Right lobe of liver (tissue), 6 donors: ENCODE results near the gene ZNF438. TPM values are rescaled to one million over a fixed set of nuclear protein-coding genes. Genes with fewer than 3 reads are reported as not detected.

Source experiments
- ATAC-seq, 4 donors: fragments of 200-7000 bp; cut with Tn5 transposase; one replicate each; pipeline ENCODE4 v1.9.1; 2020; ENCODE audit warnings: mild to moderate bottlenecking in 4 of 4, moderate library complexity in 4 of 4
- DNase-seq, 3 donors: peaks; one replicate each; pipeline ENCODE4 v3.0.0-alpha.2; 2020
- H3K27ac ChIP-seq, 3 donors: fragments of 200-600 bp; one replicate each; pipeline ENCODE4 v1.8.0; 2022
- H3K27me3 ChIP-seq, 2 donors: fragments of 200-600 bp; one replicate each; pipeline ENCODE4 v1.8.0; 2022
- H3K36me3 ChIP-seq, 4 donors: fragments of 200-600 bp; sonication (generic) in 1 of 4; one replicate each; pipeline versions ENCODE4 v1.5.1 to v1.8.0; 2017 to 2022; ENCODE audit warnings: control low read depth in 1 of 4
- H3K4me1 ChIP-seq, 4 donors: fragments of 200-600 bp; sonication (generic) in 1 of 4; one replicate each; pipeline versions ENCODE4 v1.5.1 to v1.8.0; 2017 to 2022; ENCODE audit warnings: control low read depth in 1 of 4
- H3K4me3 ChIP-seq, 3 donors: fragments of 200-600 bp; one replicate each; pipeline ENCODE4 v1.8.0; 2022
- H3K9me3 ChIP-seq, 4 donors: fragments of 200-600 bp; sonication (generic) in 1 of 4; one replicate each; pipeline versions ENCODE4 v1.5.1 to v1.8.0; 2017 to 2022; ENCODE audit warnings: control low read depth in 1 of 4
- POLR2A ChIP-seq: fragments of 450-650 bp; IDR thresholded peaks from one replicate; pipeline ENCODE4 v1.6.1; 2017; ENCODE audit warnings: antibody characterized with exemption, mild to moderate bottlenecking
- WGBS: methylation state at CpG from one replicate; pipeline ENCODE4 v1.1.6; 2018; ENCODE audit warnings: low coverage, low lambda C conversion rate; ENCODE audit not compliant: insufficient coverage; ENCODE audit errors: missing lambda C conversion rate; 5-methylcytosine and 5-hydroxymethylcytosine counted together
- intact Hi-C, 2 donors: fragments of 100-400 bp; cut with DNase I; formaldehyde crosslinking; loops; one replicate each; pipeline versions ENCODE4 v1.11.2 to v1.14.1; 2022
- total RNA-seq, 6 experiments: library from RNA; depleted of rRNA in 2 of 6; stranded (reverse); fragments of >200 nt in 2 of 6; fragmentation: NEBNext Ultra II Directional in 3 of 6; extraction: Animal tissue kit (Norgen Biotek cat#: 25700) in 3 of 6; gene quantifications; one replicate each; pipeline versions ENCODE4 v1.1.0 to v1.2.4, GENCODE V29; 2016 to 2023
- TF ChIP-seq, protein P1 (sequence below), 4 donors: fragments of 200-600 bp in 3 of 4; fragments of 450-650 bp in 1 of 4; IDR thresholded peaks; one replicate each; pipeline versions ENCODE4 v1.5.1 to v1.8.0; 2016 to 2022; ENCODE audit warnings: antibody characterized with exemption in 4 of 4, mild to moderate bottlenecking in 2 of 4
- donor health status: DM: no; HTN: yes; CAD: no.
- donor health status: DM: no; HTN: no; CAD: no.
- donor health status: DM: no; HTN: no; CAD: no.
- donor health status: DM: no; HTN: yes; CAD: no.
- donor health status: DM: no; HTN: yes; CAD: no.

ZNF438 gene
- total RNA-seq, 6 experiments from 2014 or later, result 2.5 to 5.2 (median 3.3) TPM

DNA sequence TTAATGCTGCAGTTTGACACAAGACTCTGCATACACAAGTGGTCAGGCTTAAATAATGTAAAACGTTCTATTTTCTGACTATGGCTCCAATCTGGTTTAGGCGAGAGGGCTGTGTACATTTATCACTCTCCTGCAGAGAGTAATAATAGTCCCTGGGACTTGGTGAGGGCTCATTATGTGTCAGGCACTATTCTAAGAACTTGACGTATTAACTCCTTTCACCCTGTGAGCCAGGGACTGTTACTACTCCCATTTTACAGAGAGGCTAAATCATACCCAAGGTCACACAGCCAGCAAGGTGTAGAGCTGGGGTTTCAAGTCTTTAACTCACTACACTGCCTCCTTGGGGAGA lies 214.9 kb downstream of the ZNF438 start:
- no peak for DNase-seq
- H3K27ac ChIP-seq, result no peak overlapping the region
- H3K36me3 ChIP-seq, result no peaks in the 10 kb centered on the region
- H3K27me3 ChIP-seq, result no peaks in the 10 kb centered on the region
- ATAC-seq, result no peak
- no peaks in the 10 kb centered on the region for H3K9me3 ChIP-seq
- intact Hi-C loops, result no loop called here
- 82% methylated on average over 3 of the region's 3 CpGs for WGBS
- H3K4me1 ChIP-seq, result no peaks in the 10 kb centered on the region
- TF ChIP-seq, protein P1, sequence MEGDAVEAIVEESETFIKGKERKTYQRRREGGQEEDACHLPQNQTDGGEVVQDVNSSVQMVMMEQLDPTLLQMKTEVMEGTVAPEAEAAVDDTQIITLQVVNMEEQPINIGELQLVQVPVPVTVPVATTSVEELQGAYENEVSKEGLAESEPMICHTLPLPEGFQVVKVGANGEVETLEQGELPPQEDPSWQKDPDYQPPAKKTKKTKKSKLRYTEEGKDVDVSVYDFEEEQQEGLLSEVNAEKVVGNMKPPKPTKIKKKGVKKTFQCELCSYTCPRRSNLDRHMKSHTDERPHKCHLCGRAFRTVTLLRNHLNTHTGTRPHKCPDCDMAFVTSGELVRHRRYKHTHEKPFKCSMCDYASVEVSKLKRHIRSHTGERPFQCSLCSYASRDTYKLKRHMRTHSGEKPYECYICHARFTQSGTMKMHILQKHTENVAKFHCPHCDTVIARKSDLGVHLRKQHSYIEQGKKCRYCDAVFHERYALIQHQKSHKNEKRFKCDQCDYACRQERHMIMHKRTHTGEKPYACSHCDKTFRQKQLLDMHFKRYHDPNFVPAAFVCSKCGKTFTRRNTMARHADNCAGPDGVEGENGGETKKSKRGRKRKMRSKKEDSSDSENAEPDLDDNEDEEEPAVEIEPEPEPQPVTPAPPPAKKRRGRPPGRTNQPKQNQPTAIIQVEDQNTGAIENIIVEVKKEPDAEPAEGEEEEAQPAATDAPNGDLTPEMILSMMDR (IDR thresholded peaks at IDR 0.05), result no peak
- TF ChIP-seq POLR2A, result no peak
- no peak overlapping the region for H3K4me3 ChIP-seq

DNA sequence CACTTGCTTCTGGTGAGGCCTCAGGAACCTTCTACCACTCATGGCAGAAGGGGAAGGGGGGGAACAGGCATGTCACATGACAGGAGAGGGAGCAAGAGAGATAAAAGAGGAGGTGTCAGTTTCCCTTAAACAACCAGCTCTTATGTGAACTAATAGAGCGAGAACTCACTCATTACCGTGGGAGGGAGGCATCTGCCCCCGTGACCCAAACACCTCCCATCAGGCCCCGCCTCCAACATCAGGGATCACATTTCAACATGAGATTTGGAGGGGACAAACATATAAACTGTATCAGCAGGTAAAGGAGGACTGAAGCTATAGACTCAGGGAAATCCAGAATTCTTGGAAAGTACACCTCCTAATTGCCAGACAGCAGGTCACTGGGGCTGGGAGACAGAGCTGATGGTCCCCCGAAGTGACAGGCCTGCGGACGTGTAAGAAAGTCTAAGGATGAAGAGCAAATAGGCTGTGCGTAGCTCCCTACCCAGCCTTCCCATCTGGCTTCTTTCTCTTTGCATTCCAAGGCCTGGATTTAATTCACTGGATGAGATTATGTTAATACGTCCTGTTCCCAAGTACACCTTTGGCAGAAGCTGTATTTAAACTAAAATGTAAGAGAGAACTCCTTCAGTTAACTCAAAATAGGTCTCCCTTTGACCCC lies 215.4 kb downstream of the ZNF438 start:
- TF ChIP-seq, protein P1 (IDR thresholded peaks at IDR 0.05), result no peak
- 84% methylated on average over 7 of the region's 9 CpGs for WGBS
- no peak overlapping the region for H3K27ac ChIP-seq
- no peaks in the 10 kb centered on the region for H3K9me3 ChIP-seq
- no peaks in the 10 kb centered on the region for H3K36me3 ChIP-seq
- intact Hi-C loops, result no loop called here
- H3K27me3 ChIP-seq, result no peaks in the 10 kb centered on the region
- DNase-seq, result no peak
- ATAC-seq, result no peak
- H3K4me3 ChIP-seq, result no peak overlapping the region
- H3K4me1 ChIP-seq, result no peaks in the 10 kb centered on the region

DNA sequence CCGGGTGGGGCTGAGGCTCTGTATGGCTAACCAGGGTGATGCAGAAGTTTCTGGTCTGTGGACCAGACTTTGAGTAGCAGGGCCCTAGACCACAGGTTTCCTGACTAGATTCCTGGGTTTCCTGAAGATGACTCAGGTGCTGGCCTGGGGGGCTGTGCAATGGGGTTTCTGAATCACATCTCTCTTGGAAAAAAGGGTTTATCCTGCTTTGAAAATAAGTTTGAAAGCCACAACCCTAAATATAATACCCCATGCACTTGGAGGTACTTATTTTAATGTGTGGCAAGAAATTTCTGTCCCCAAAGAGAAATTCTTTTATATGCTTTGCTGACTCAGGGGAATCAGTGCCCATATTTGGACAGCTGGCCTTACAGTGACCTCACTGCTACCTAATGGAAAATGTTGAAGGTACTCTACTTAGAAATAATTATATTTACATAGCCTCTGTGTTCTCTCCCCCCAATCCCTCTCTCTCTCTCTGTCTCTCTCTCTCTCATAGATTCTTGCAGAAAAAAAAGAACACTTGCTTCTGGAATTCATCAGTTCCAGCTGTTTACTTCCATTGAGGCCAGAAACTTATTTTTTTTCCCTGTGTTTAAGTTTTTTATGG lies 217.7 kb downstream of the ZNF438 start:
- Histone ChIP-seq H3K27ac (no peak overlapping the region), H3K4me1 (no peaks in the 10 kb centered on the region), H3K4me3 (no peak overlapping the region), H3K27me3 (no peaks in the 10 kb centered on the region), H3K36me3 (no peaks in the 10 kb centered on the region), H3K9me3 (no peaks in the 10 kb centered on the region)
- no peak for TF ChIP-seq POLR2A
- TF ChIP-seq, protein P1 (IDR thresholded peaks at IDR 0.05), result no peak
- intact Hi-C loops, result no loop called here
- ATAC-seq, result peak in 1 of 4 donors; percentile 11
- DNase-seq, result no peak
- WGBS, result no CpG with 5 or more reads among the region's 1 CpG

DNA sequence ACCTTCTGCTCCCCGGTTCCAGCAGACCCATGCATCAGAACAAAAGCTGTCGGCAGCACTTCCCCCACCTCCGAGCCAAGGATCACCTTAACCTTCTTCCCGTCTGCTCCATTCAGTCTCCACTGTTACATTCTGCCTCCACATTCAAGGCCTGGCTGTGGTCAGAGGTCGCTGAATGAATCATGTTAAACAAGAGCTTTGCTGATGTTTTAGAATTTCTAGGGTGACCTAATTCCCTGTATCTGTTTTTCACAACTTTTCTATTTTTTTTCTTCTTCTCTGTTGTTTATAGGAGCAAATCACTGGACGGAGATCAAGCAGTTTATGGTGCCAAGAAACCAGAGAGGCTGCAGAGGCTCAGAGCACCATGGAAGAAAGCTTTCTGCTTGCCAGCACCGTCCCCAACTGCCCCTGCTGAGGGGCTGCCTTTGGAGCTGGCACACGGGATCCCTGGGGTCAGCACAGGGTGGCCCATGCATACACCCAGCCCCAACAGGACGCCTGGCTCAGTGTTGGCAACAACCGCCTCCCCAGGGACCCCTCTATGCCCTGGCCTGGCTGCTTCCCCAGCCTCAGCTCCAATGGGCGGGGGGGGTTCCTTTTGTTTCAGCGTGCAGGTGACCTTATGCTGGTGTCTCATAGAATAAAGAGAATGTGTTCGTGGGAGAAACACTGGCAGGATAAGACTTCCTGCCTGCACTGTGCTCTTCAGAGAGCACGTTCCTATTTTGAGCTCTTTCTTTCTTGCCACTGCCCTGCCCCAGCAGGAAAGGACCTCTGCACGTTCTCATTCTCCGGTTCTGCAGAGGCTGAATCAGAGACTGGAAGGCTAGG lies 219.4 kb downstream of the ZNF438 start:
- WGBS, result 34% methylated on average over 11 of the region's 16 CpGs
- ATAC-seq (peak; percentile 57 to 80 (median 64)), DNase-seq (no peak)
- TF ChIP-seq, protein P1 (IDR thresholded peaks at IDR 0.05), result no peak
- no peak for TF ChIP-seq POLR2A
- intact Hi-C loops, result no loop called here
- no peaks in the 10 kb centered on the region for H3K27me3 ChIP-seq
- H3K9me3 ChIP-seq, result no peaks in the 10 kb centered on the region
- H3K4me3 ChIP-seq, result no peak overlapping the region
- H3K36me3 ChIP-seq, result no peaks in the 10 kb centered on the region
- no peaks in the 10 kb centered on the region for H3K4me1 ChIP-seq
- H3K27ac ChIP-seq, result peak overlapping the region; percentile 31 to 73 (median 37)
